ENCODE data around the gene SLC12A4. TPM values are rescaled to one million over a fixed set of nuclear protein-coding genes. Genes with fewer than 3 reads are reported as not detected.
A peak's percentile ranks its signal among the peaks of the same experiment; 100 is the strongest.
"Not testable (repeated sequence)": the region's sequence is repeated elsewhere in the genome, so short reads cannot be mapped to it uniquely, and the experiment has no call there.

SLC12A4 gene
- 10 to 100 TPM; 21.8 to 25.8 TPM for total RNA-seq

- Mint-ChIP-seq H3K4me1 (peaks cover 14% of the 10 kb centered on the region), H3K27me3 (no peaks in the 10 kb centered on the region), H3K36me3 (ENCODE audit: low read depth) (no peaks in the 10 kb centered on the region), H3K27ac (peak within 1 kb of the TSS; percentile 80), H3K9me3 (ENCODE audit: low read depth) (no peaks in the 10 kb centered on the region), H3K4me3 (peak within 1 kb of the TSS; percentile 84)
- intact Hi-C loops (cut with DNase I, micrococcal nuclease) = loop anchor here (1.0 to 2.0 kb wide), 14 partner anchors 25 to 480 kb away; partner anchors contain the start of genes PSKH1 (in 2 of the 2), PSMB10 (in 2 of the 2), ACD (in 1 of the 2) and CENPT (in 1 of the 2)
- CTCF ChIA-PET = interaction anchor here (0.5 to 1.2 kb wide), 2 partner anchors 372 to 487 kb away, joined by 3 to 6 read pairs; no protein-coding TSS in a partner anchor
- POLR2A ChIA-PET = interaction anchor here (0.5 kb wide), 1 partner anchor 37 kb away, joined by 6 read pairs; no protein-coding TSS in a partner anchor
- DNase-seq (peak; percentile 94), ATAC-seq (peak; percentile 90)
Observed at GRCh38 chr16:67968400-67969253, at the start of gene SLC12A4. Gene SLC12A4, minus strand, starts transcription at chr16:67968637. Its CDS starts 84 bp downstream, at chr16:67968553.

- intact Hi-C loops (cut with DNase I, micrococcal nuclease) = no loop called here
- H3K27ac Mint-ChIP-seq = no peak within 1 kb of the TSS
- no peak within 1 kb of the TSS for H3K4me3 Mint-ChIP-seq
- ATAC-seq (no peak), DNase-seq (no peak)
- H3K4me1 Mint-ChIP-seq = peaks cover 8% of the 10 kb centered on the region
- ChIA-PET CTCF (interaction anchor here (0.6 to 1.1 kb wide), 2 partner anchors 10 to 14 kb away, joined by 3 read pairs; no protein-coding TSS in a partner anchor), POLR2A (interaction anchor here (1.0 kb wide), 1 partner anchor 45 kb away, joined by 4 read pairs; no protein-coding TSS in a partner anchor)
- H3K27me3 Mint-ChIP-seq = no peaks in the 10 kb centered on the region
- no peaks in the 10 kb centered on the region for H3K36me3 Mint-ChIP-seq (ENCODE audit: low read depth)
- no peaks in the 10 kb centered on the region for H3K9me3 Mint-ChIP-seq (ENCODE audit: low read depth)
Observed at GRCh38 chr16:68015681-68016080, 47.2 kb upstream of the SLC12A4 start, which contains the start of gene DPEP2NB. Gene DPEP2NB, minus strand, starts transcription at chr16:68015911. Its CDS starts 141 bp downstream, at chr16:68015770.

GRCh38 chr16:68013440-68013839, 45.0 kb upstream of the SLC12A4 start:
- Mint-ChIP-seq H3K27me3 (no peaks in the 10 kb centered on the region), H3K9me3 (ENCODE audit: low read depth) (no peaks in the 10 kb centered on the region), H3K4me3 (no peak overlapping the region), H3K36me3 (ENCODE audit: low read depth) (no peaks in the 10 kb centered on the region), H3K27ac (no peak overlapping the region), H3K4me1 (peaks cover 8% of the 10 kb centered on the region)
- peak; percentile 72 for ATAC-seq
- intact Hi-C loops (cut with DNase I, micrococcal nuclease) = no loop called here
- ChIA-PET CTCF (interaction anchor here (0.7 to 1.6 kb wide), 2 partner anchors 32 to 413 kb away, joined by 3 read pairs; no protein-coding TSS in a partner anchor), POLR2A (no interaction called here)
- peak; percentile 21 for DNase-seq

GRCh38 chr16:68009872-68010271, 41.4 kb upstream of the SLC12A4 start:
- peaks cover 26% of the 10 kb centered on the region for H3K4me1 Mint-ChIP-seq
- POLR2A ChIA-PET; H3K4me3 Mint-ChIP-seq; H3K27me3 Mint-ChIP-seq; H3K9me3 Mint-ChIP-seq (ENCODE audit: low read depth); H3K36me3 Mint-ChIP-seq (ENCODE audit: low read depth); DNase-seq; CTCF ChIA-PET; intact Hi-C loops (cut with DNase I, micrococcal nuclease); ATAC-seq; H3K27ac Mint-ChIP-seq: not testable (repeated sequence)

GRCh38 chr16:68009157-68009735, 40.8 kb upstream of the SLC12A4 start:
- no peak for DNase-seq
- Mint-ChIP-seq H3K4me3 (no peak overlapping the region), H3K36me3 (ENCODE audit: low read depth) (no peaks in the 10 kb centered on the region), H3K27me3 (no peaks in the 10 kb centered on the region), H3K27ac (no peak overlapping the region), H3K9me3 (ENCODE audit: low read depth) (no peaks in the 10 kb centered on the region), H3K4me1 (peaks cover 28% of the 10 kb centered on the region)
- ATAC-seq = no peak
- ChIA-PET CTCF (interaction anchor here (1.2 kb wide), 2 partner anchors 24 to 32 kb away, joined by 3 to 4 read pairs; no protein-coding TSS in a partner anchor), POLR2A (no interaction called here)
- intact Hi-C loops (cut with DNase I, micrococcal nuclease) = no loop called here

GRCh38 chr16:68005786-68006286, 37.4 kb upstream of the SLC12A4 start:
- Mint-ChIP-seq H3K9me3 (ENCODE audit: low read depth) (no peaks in the 10 kb centered on the region), H3K4me1 (peaks cover 24% of the 10 kb centered on the region), H3K27me3 (no peaks in the 10 kb centered on the region), H3K27ac (peak overlapping the region; percentile 86), H3K4me3 (peak overlapping the region; percentile 30), H3K36me3 (ENCODE audit: low read depth) (no peaks in the 10 kb centered on the region)
- ChIA-PET CTCF (interaction anchor here (0.6 to 1.7 kb wide), 9 partner anchors 9 to 682 kb away, joined by 3 to 11 read pairs (median 3); partner anchors contain the start of genes DDX28, DPEP2NB and DUS2), POLR2A (interaction anchor here (0.6 kb wide), 2 partner anchors 37 to 187 kb away, joined by 3 to 6 read pairs; no protein-coding TSS in a partner anchor)
- ATAC-seq (peak; percentile 83), DNase-seq (peak; percentile 47)
- intact Hi-C loops (cut with DNase I, micrococcal nuclease) = no loop called here

GRCh38 chr16:68005211-68005610, 36.8 kb upstream of the SLC12A4 start:
- POLR2A ChIA-PET = interaction anchor here (0.6 to 0.7 kb wide), 2 partner anchors 13 to 64 kb away, joined by 3 to 7 read pairs; no protein-coding TSS in a partner anchor
- H3K4me1 Mint-ChIP-seq = peaks cover 30% of the 10 kb centered on the region
- intact Hi-C loops (cut with DNase I, micrococcal nuclease) = no loop called here
- H3K36me3 Mint-ChIP-seq (ENCODE audit: low read depth) = no peaks in the 10 kb centered on the region
- ATAC-seq = no peak
- H3K4me3 Mint-ChIP-seq = no peak overlapping the region
- H3K9me3 Mint-ChIP-seq (ENCODE audit: low read depth) = no peaks in the 10 kb centered on the region
- DNase-seq = no peak
- CTCF ChIA-PET = interaction anchor here (0.6 to 1.7 kb wide), 6 partner anchors 9 to 681 kb away, joined by 3 to 11 read pairs (median 4); partner anchors contain the start of genes DDX28 and DUS2
- no peaks in the 10 kb centered on the region for H3K27me3 Mint-ChIP-seq
- peak overlapping the region; percentile 86 for H3K27ac Mint-ChIP-seq

- Mint-ChIP-seq H3K36me3 (ENCODE audit: low read depth) (peaks cover 3% of the 10 kb centered on the region), H3K9me3 (ENCODE audit: low read depth) (no peaks in the 10 kb centered on the region), H3K27me3 (no peaks in the 10 kb centered on the region), H3K4me1 (peaks cover 48% of the 10 kb centered on the region), H3K27ac (no peak overlapping the region), H3K4me3 (no peak overlapping the region)
- ChIA-PET POLR2A (interaction anchor here (0.6 kb wide), 1 partner anchor 25 kb away, joined by 4 read pairs; no protein-coding TSS in a partner anchor), CTCF (interaction anchor here (0.7 to 1.4 kb wide), 6 partner anchors 9 to 724 kb away, joined by 3 to 4 read pairs (median 3); no protein-coding TSS in a partner anchor)
- ATAC-seq (no peak), DNase-seq (no peak)
- intact Hi-C loops (cut with DNase I, micrococcal nuclease) = no loop called here
Observed at GRCh38 chr16:68003031-68003430, 34.6 kb upstream of the SLC12A4 start.

GRCh38 chr16:68000450-68000849, 32.0 kb upstream of the SLC12A4 start:
- Mint-ChIP-seq H3K4me3 (no peak overlapping the region), H3K27me3 (no peaks in the 10 kb centered on the region), H3K9me3 (ENCODE audit: low read depth) (no peaks in the 10 kb centered on the region), H3K4me1 (peaks cover 49% of the 10 kb centered on the region), H3K36me3 (ENCODE audit: low read depth) (peaks cover 3% of the 10 kb centered on the region), H3K27ac (peak overlapping the region; percentile 96)
- CTCF ChIA-PET = interaction anchor here (0.6 to 1.2 kb wide), 4 partner anchors 21 to 221 kb away, joined by 3 to 5 read pairs (median 3); no protein-coding TSS in a partner anchor
- POLR2A ChIA-PET = interaction anchor here (1.0 to 2.5 kb wide), 2 partner anchors 22 to 31 kb away, joined by 5 to 21 read pairs; partner anchors contain the start of genes DDX28 and DUS2
- intact Hi-C loops (cut with DNase I, micrococcal nuclease) = no loop called here
- ATAC-seq (no peak), DNase-seq (no peak)

- ATAC-seq = peak; percentile 32
- CTCF ChIA-PET = interaction anchor here (0.6 to 1.2 kb wide), 3 partner anchors 22 to 220 kb away, joined by 3 to 5 read pairs (median 3); no protein-coding TSS in a partner anchor
- Mint-ChIP-seq H3K9me3 (ENCODE audit: low read depth) (no peaks in the 10 kb centered on the region), H3K36me3 (ENCODE audit: low read depth) (peaks cover 3% of the 10 kb centered on the region), H3K27me3 (no peaks in the 10 kb centered on the region), H3K4me3 (peak overlapping the region; percentile 77), H3K4me1 (peaks cover 49% of the 10 kb centered on the region), H3K27ac (peak overlapping the region; percentile 96)
- no peak for DNase-seq
- intact Hi-C loops (cut with DNase I, micrococcal nuclease) = no loop called here
- POLR2A ChIA-PET = interaction anchor here (1.0 to 2.5 kb wide), 3 partner anchors 13 to 30 kb away, joined by 3 to 21 read pairs (median 5); partner anchors contain the start of genes DDX28 and DUS2
Observed at GRCh38 chr16:67999985-68000384, 31.5 kb upstream of the SLC12A4 start.

Data from activated CD4-positive, alpha-beta T cell treated with anti-CD3 and anti-CD28 coated beads for 36 hours (primary cell).